Activated naive CD4-positive, alpha-beta T cell treated with anti-CD3 and anti-CD28 coated beads, Interleukin-2, amount 50 U/mL, for 16 hours (primary cell): ENCODE measurements around the gene ZAP70.

Experiments
- DNase-seq: peaks from one replicate; pipeline ENCODE4 v3.0.0-alpha.2; 2020

The ZAP70 gene

DNA sequence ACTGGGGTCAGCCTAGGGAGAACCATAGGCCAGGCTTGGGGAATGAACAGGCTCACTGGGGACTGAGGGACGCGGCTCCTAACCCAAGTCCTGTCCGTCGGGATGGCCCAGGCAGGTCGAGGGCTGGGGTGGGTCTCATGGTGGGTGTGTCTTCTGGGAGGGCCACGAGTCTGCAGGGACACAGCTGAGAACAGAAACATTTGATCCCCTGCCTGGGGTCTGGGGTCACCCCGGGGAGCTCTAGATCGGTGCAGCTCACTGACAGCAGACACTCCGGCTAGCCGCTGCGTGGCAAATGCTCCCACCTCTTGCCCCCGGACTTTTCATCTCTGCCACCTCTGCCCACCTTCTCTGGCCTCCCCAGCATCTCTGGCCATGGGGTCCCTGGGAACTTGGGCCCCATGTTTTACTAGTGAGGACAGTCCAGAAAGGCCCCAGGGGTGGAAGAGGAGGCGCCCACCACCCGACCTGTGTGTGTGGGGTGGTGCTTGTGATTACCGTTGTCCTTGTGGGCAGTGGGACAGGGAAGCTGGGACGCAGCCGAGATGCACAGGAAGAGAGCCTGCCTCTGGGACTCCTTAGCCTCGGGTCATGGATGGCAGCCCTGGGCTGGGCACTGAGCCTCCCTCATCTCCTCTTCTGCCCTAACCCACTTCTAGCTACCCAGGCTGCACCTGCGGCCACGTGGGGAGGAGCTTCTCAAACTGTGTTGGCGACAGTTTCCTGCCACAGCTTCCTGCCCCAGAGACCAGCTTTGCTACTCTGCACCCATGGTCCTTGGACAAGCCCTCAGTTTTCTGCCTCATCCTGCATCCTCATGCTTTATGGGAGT, 4.9 kb downstream of the ZAP70 start:
- peak; percentile 61 for DNase-seq

DNA sequence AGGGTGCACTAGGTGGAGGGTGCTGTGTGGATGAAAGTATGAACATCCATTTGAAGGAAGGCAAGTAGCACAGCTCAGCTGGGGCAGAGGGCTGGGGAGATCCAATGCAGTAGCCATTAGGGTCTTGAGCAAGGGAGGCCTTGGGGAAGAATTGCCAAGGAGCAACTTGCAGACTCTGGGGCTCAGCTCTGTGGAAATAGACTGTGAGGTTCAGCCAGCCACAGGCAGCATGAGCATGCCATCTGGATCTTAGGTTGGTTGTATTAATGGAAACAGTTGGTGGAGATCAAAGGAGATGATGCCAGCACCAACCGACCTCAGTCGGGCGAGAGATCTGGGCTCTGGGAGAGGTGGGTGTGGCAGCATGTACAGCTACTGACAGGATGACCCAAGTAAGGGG, 5.6 kb downstream of the ZAP70 start:
- no peak for DNase-seq

DNA sequence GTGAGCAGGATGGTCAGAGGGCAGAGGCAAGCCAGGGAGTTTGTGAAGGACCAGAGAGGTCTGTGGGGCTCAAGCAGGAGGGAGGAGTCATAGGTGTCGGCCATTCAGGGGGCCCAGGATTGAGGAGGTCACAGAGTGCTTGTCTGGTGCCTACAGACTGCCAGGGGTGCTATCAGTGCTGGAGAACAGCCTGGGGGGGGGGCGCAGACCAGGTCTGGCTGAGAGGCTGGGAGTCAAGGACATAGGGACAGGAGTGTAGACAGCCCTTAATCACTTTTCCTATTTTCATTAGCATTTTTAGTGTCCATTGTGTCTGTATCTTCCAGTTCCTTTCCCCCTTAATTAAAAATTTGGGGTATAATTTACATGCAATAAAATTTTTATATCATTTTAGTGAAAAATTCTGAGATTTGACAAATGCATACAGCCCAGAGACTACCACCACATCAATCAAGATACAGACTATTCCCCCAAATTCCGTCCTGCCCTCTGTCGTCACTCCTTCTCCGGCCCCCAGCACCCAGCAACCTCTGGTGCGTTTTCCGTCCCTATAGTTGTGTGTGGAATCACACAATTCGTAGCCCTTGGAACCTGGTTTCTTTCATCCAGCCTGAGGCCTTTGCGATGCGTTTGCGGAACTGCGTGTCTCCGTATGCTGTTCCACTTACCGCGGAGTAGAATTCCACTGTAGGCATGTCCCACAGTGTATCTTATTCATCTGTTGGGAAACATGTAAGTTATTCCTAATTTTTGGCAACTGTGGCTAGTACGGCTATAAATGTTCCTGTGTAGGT, 6.2 kb downstream of the ZAP70 start:
- DNase-seq = no peak

DNA sequence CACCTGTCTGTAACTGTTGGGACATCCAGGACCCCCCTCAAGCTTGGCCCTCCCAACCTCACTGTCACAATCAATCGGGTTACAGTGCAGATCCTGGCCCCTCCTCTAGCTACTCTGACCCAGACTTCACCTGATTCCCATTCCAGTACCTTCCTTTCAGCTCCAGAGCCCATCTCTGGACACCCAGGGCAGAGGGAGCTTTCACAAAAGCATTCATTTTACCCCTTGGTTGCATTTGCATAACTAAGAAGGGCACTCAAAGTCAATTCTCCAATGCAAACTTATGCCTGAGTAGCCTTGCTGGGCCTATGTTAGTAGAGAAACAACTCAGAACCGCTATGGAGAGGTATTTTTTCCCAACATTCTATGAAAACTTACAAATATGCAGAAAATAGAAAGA, 7.4 kb downstream of the ZAP70 start:
- DNase-seq = no peak

DNA sequence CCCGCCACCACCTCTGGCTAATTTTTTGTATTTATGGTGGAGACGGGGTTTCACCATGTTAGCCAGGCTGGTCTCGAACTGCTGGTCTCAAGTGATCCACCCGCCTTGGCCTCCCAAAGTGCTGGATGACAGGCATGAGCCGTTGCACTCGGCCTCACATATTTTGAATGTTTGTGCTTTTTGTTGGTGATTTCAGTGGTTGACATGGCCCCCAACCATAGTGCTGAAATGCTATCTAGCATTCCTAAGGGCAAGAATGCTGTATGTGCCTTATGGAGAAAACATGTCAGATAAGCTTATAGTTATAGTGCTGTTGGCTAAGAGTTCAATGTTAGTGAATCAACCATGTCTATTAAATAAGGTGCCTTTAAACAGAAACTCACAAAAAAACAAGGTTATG, 8.9 kb downstream of the ZAP70 start:
- DNase-seq = no peak

DNA sequence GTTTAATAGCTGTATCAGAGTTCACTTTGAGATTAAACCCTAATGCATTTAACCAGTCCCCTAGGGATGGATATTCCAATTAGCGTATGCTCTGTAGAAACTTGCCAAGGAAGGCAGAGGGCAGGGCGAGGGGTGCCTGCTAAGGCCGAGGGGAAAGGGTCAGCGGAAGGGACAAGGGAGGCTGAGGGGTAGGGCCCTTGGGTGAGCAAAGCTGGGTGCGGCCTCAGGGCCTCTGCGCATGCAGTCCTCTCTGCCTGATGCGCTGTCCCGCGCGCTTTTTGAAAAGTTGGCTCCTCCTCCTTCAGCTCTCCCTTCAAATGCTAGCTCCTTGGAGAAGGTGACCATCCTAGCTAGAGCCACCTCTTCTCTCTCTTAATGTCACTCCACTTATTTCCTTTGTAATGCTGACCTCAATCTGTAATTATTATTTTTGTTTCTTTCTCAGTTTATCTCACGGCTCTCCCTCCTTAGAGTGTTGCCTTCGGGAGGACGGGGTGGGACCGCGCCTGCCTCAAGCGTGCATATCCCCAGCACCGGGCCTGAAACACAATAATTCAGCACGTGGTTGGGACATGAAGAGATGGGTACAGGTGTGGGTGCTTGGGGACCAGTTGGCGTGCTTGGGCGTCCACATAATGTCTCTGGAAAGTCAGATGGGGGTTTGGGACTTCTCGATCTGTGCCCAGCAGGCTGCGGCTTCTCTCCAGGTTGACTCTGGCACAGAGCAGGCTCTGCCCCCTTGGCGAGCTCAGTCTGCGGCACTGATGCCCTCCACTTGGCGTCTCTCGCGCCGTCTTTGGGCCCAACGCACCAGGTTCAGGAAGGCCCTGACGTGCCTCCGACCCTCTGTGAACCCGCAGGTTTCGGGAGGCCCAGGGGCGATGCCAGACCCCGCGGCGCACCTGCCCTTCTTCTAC, 10.0 kb downstream of the ZAP70 start:
- DNase-seq = no peak

DNA sequence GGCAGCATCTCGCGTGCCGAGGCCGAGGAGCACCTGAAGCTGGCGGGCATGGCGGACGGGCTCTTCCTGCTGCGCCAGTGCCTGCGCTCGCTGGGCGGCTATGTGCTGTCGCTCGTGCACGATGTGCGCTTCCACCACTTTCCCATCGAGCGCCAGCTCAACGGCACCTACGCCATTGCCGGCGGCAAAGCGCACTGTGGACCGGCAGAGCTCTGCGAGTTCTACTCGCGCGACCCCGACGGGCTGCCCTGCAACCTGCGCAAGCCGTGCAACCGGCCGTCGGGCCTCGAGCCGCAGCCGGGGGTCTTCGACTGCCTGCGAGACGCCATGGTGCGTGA, 10.7 kb downstream of the ZAP70 start:
- no peak for DNase-seq

DNA sequence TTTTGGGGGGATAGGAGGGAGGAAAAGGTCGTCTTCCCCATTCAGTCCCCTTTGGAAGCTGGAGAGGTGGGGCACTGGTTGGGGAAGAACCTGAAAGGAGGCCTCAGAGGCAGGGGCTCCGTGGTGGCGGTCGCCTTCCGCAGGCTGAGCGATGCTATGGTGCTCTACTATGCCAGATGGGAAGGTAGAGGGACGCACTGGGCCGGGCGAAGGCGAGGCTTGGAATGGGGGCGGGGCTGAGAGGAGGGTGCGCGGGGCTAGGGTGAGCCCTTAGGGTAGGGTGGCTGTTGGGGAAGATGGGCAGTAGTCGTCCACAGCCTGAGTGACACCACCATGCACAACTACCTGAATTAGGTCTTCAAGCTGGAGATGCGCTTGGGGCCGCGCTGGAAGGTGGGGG, 11.1 kb downstream of the ZAP70 start:
- no peak for DNase-seq

DNA sequence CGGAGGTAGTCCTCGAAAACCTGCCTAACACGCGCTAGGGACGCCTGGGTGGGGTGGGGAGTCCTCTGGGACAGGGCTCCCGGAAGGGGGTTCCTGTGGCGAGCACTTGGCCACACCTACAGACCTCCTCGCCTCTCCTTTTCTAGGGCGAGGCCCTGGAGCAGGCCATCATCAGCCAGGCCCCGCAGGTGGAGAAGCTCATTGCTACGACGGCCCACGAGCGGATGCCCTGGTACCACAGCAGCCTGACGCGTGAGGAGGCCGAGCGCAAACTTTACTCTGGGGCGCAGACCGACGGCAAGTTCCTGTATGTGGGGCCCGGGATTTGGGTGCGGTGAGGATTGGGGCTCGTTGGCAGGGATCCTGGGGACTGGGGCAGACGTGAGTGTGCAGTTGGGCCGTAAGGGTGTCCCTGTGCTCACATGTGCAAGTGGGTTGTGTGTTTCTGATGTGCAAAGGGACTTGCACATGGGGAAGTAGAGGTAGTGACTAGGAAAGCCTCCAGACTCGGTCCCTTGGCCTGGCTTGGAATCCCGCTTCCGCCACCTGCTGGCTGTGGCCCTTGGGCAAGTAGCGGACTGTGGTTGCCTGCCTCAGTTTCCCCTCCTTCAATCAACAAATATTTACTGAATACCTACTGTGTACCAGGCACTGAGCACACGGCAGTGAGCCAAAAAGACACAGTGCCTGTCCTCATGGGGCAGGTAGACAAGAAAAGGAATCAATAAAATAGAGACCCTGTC, 11.7 kb downstream of the ZAP70 start:
- no peak for DNase-seq

DNA sequence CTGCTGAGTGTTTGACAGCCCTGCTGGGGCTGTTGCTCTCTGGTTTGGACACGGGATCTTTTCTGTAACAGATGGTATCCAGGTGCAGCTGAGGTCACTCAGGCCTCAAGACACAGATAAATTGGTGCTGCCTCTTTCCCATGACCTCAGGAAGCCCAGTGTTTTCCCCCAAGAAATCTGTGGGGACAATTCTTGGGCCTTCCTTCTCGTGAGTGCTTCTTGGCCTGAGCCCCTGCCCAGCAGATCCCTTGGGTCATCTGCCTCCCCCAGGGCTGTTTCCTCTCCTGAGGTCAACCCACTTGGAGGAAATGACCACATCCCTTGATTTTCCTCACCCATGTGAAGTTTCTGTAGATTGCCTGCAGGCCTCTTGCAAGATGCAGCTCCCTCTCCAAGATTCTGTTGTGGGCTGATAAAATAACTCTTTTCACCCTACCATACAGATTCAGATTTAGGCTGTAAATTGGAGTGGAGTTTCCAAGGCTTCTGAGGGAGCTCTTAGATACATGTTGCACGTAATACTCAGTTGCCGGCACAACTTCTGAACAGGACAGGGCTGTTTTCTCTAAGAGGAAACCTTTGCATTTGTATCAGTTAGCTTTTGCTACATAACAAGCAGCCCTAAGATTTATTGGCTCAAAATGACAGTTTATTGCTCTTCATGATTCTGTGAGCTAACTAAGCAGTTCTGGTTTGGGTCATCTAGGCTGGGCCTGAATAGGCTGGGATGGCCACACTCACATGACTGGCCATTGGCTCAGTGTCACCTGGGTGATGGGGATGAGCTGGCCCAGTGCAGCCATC, 13.1 kb downstream of the ZAP70 start:
- DNase-seq = no peak

DNA sequence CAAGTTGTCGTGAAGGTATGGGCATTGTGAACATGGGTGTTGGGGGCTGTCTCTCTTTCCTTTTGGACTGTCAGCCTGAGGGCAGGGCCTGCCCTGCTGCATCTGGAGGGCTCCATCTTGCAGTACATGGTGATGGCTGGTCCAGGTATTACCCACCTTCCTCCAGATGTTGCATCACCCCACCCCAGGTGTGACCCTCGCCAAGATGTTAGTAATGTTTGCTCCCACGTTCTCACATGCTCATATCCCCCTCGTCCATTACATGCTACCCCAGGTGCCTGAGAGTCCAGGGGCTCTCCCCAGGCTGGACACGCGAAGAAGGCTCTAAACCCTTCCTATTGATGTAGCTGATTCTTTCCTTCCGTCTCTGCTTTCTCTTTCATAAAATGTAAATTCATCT, 13.9 kb downstream of the ZAP70 start:
- DNase-seq = no peak

DNA sequence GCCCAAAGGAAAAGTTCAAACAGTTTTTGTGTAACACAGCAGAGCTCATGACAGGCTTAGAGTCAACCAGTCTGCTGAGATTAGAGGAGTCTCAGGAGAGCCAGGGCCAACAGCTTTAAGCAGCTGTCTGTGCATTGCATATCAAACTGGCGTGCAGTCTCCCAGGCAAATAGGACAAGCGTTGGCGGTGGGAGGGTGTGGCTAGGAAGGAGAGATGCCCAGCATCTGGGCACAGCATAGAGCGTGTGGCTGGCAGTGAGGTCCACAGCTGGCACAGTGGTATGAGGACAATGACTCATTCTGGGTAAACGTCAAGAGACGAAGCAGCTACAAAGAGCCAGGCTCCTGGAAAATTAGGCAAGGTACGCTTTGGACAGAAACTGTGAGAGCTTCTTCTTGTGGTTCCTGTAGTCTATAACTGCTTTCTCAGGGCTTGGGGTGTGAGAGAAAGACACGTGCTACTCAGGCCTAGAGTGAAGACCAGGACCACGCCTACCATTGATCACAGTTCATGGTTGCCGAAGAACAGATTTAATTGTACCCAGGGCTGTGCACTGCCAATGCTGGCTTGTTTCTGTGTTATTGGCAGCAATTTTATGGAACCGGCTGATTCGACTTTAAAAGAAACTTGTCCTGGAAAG, 14.8 kb downstream of the ZAP70 start:
- no peak for DNase-seq

DNA sequence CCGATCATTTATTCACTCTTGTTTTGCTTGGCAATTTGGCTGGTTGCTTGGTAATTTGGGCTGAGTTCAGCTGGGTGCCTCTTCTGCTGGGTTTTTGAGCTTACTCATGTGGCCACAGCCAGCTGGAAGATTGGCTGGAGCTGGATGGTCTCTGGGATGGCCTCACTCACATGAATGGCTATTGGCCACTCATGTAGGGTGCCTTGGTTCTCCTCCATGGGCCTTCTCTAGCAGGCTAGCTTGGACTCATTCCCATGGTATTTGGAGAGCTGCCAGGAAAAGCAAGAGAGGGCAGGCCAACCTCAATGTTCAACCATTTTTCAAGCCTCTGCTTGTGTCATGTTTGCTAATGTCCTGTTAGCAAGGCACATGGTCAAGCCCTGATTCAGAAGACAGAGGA, 16.9 kb downstream of the ZAP70 start:
- peak; percentile 5 for DNase-seq

DNA sequence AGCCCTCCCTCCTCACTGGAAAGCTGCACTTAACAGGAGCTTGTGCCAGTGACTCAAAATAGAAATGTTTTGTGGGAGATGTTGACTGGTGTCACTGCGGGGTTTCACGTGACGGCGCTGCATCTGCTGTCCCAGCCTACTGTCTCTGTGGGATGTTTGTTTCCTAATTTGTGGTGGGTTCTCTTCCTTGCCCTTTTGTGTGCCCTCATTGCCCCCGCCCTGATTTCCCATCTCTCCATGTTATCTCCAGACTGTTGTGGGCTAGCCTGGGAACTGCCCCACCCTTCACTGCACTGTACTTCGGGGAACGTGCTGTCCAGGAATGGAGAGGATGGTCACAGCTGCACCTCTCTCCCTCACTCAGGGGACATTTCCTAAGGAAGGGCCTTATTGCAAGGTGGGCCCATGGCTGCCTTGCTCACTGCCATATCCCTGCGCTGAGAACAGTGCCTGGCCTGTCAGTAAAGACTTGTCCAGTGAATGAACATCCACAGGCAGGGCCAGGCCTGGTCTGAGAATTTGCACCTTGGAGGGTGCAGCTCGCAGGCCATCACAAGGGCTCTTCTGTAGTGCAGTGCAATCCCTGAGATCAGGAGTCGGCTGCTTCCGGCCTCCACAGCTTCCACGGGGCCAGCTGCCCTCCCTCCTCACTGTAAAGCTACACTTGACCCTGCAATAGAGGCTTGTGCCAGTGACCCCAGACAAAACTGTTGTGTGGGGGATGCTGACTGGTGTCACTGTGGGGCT, 18.1 kb downstream of the ZAP70 start:
- no peak for DNase-seq

DNA sequence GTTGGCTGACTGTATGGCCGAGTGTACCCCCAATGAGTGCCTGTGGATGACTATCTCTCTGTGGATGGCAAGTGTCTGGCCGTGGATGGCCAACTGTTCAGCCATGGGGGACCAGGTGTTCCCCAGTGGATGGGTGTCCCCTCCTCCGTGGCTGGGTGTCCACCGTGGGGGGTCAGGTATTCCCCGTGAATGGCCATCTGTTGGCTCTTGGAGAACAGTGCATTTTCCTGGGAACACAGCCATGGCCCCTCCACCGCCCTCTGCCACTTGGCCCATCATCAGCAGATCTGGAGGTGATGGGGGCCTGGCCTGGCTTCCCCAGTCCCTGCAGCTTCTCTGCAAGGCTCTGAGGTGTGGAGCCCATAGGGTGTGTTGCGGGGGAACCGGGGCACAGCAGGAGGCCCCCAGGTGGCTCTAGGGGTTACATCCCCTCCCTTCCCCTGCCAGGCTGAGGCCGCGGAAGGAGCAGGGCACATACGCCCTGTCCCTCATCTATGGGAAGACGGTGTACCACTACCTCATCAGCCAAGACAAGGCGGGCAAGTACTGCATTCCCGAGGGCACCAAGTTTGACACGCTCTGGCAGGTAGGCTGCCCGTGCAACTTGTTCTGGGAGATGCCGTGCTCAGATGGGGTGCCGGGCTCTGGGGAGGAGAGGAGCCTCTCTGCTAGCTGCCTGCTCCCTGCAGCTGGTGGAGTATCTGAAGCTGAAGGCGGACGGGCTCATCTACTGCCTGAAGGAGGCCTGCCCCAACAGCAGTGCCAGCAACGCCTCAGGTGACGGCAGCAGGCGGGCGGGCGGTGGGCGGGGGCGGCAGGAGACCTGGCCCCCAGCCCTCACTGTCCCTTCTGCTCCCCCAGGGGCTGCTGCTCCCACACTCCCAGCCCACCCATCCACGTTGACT, 19.3 kb downstream of the ZAP70 start:
- DNase-seq = no peak

DNA sequence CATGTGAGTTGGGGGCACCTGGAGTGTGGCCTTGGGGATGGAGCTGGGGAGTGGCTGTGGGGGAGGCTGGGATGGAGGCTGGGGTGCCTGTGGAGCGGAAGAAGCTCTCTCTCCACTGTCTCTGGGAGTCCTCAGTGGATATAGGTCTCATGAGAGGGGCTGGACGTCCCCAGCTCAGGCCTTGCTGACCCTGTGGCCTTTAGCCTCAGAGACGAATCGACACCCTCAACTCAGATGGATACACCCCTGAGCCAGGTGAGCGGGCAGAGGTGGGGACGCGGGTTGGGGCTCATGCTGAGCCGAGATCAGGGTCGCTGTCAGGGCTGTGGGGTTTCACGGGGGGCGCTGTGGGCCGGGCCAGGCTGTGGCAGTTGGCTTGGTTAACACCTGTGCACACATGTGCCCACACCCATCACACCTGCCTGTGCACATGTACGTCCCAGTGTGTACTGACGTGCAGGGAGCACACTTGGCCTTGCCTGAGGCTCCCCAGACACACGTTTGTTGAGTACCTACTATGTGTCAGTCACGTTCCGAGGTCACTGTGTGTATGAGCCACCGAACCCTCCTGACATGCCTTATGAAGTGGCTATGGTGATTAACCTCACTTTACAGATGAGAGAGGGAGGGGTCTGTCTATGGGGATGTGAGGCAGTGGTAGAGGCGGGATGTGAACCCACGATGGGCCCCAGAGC, 20.1 kb downstream of the ZAP70 start:
- no peak for DNase-seq

DNA sequence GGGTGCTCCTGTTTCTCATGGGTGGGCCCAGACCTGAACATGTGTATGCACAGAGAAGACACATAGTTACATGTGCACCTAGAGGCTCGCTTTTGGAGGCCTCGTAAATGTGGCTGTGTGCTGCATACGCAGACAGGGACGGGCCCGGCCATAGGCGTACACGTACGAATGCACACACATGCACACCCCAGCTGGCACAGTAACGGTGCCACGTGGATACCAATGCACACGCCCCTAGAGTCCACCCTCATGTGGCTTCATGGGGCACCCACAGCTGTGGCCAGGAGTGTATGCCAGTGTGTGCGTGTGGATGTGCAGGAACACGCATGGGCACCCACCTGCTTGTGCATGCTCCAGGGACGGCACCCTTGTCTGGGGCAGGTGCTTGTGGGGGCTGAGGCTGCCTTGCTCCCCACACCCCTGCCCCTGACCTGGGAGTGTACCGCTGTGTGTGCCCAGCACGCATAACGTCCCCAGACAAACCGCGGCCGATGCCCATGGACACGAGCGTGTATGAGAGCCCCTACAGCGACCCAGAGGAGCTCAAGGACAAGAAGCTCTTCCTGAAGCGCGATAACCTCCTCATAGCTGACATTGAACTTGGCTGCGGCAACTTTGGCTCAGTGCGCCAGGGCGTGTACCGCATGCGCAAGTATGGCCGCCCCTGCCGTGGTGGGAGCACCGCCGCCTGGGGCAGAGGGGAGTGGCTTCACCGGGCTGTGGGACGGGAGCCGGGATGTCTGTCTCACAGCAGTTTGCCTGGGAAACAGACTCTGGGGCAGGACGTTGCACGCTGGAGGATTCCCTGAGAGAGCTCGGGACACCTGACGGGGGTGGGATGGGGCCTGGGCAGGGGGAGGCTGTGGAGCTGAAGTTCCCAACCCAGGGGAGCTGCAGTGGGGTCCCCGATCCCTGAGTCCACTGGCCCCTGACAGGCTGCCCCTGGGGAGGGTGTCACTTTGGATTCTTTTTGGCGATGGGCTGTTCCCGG, 21.0 kb downstream of the ZAP70 start:
- no peak for DNase-seq
